Subcutaneous adipose tissue (tissue), 4 donors: Measurements from ENCODE around the gene TMEM255B. TPM values are rescaled to one million over a fixed set of nuclear protein-coding genes. Genes with fewer than 3 reads are reported as not detected.

Source experiments
- CTCF ChIP-seq: fragments of 450-650 bp; IDR thresholded peaks from one replicate; pipeline ENCODE4 v1.5.1; 2016; ENCODE audit warnings: low read depth, mild to moderate bottlenecking, control low read depth, antibody characterized with exemption, moderate library complexity
- total RNA-seq, 4 donors: library from RNA; depleted of rRNA; stranded (reverse); fragments of >200 nt; gene quantifications; one replicate each; pipeline ENCODE4 v1.1.0, GENCODE V29; 2016

Gene TMEM255B
- total RNA-seq, 4 donors from 2014 or later = 1.5 to 19.2 (median 5.2) TPM

- TF ChIP-seq CTCF = no peak
These were observed 11.4 kb downstream of the TMEM255B start for GRCh38 chr13:113770441-113770840.

- no peak for TF ChIP-seq CTCF
These were observed 11.9 kb downstream of the TMEM255B start for GRCh38 chr13:113770937-113771336.

- no peak for TF ChIP-seq CTCF
These were observed 12.8 kb downstream of the TMEM255B start for GRCh38 chr13:113771709-113772331.

GRCh38 chr13:113774177-113775107 is 15.4 kb downstream of the TMEM255B start:
- TF ChIP-seq CTCF = no peak

GRCh38 chr13:113775451-113776145 is 16.6 kb downstream of the TMEM255B start:
- TF ChIP-seq CTCF = no peak

GRCh38 chr13:113776231-113777125 is 17.5 kb downstream of the TMEM255B start:
- no peak for TF ChIP-seq CTCF
